Measurements from ENCODE around the gene FRMD5. TPM values are rescaled to one million over a fixed set of nuclear protein-coding genes. Genes with fewer than 3 reads are reported as not detected.

The FRMD5 gene
- polyA plus RNA-seq, 4 donors: 0.49 to 1.1 (median 0.81) TPM; not detected in 1

DNA sequence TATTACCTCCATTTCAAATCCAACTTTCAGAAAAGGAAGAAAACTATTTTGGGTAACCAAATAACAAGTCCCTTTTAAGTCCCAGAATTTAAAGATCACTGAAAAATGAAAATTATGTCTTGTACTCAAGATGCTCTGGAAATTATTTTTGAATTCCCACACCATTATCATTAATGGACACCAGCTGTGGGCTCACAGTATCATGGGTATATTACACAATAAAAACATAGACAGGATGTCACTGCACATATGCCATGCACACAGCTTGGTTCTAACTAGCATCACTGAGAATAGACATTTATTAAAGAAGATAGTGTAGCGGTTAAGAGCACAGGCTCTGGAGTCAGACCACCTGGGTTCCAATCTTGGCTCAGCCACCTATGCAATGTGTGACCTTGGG, 130.4 kb downstream of the FRMD5 start:
- 90 to 97% (median 97%) methylated on average over 1 of the region's 1 CpG for WGBS, 3 donors
- no peak for FAIRE-seq
- H3K4me3 ChIP-seq (ENCODE audit: low read depth in 1 of 3, low read length in 3 of 3): no peak overlapping the region
- no peak for DNase-seq
- no peaks in the 10 kb centered on the region for H3K27me3 ChIP-seq (ENCODE audit: control insufficient read depth in 3 of 3, insufficient read depth in 3 of 3, low read length in 3 of 3)
- H3K4me1 ChIP-seq (ENCODE audit: control insufficient read depth in 3 of 3, insufficient read depth in 2 of 3, low read depth in 1 of 3, low read length in 2 of 3): no peaks in the 10 kb centered on the region
- no peaks in the 10 kb centered on the region for H3K36me3 ChIP-seq (ENCODE audit: control insufficient read depth in 3 of 3, insufficient read depth in 2 of 3, low read depth in 1 of 3, low read length in 3 of 3)
- no peaks in the 10 kb centered on the region for H3K9me3 ChIP-seq (ENCODE audit: control insufficient read depth in 2 of 2, insufficient read depth in 1 of 2, low read depth in 1 of 2, low read length in 1 of 2)
- no peak overlapping the region for H3K27ac ChIP-seq (ENCODE audit: low read depth in 1 of 3, low read length in 2 of 3)

DNA sequence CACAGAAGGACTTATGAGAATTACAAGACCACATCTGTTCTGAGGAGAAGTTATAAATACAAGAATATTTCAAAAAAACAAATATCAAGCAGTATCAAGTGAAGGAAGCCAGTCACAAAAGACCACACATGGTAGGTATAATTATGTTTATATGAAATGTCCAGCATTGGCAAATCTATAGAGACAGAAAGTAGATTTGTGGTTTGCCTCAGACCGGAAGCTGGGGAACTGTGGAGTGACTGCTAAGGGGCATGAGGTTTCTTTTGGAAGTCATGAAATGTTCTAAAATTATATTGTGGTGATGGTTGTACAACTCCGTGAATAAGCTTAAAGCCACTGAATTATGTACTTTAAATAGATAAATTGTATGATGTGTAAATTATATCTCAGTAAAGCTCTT, 136.9 kb downstream of the FRMD5 start:
- FAIRE-seq: no peak
- Histone ChIP-seq H3K36me3 (ENCODE audit: control insufficient read depth in 3 of 3, insufficient read depth in 2 of 3, low read depth in 1 of 3, low read length in 3 of 3) (no peaks in the 10 kb centered on the region), H3K27ac (ENCODE audit: low read depth in 1 of 3, low read length in 2 of 3) (no peak overlapping the region), H3K27me3 (ENCODE audit: control insufficient read depth in 3 of 3, insufficient read depth in 3 of 3, low read length in 3 of 3) (no peaks in the 10 kb centered on the region), H3K9me3 (ENCODE audit: control insufficient read depth in 2 of 2, insufficient read depth in 1 of 2, low read depth in 1 of 2, low read length in 1 of 2) (no peaks in the 10 kb centered on the region), H3K4me3 (ENCODE audit: low read depth in 1 of 3, low read length in 3 of 3) (no peak overlapping the region), H3K4me1 (ENCODE audit: control insufficient read depth in 3 of 3, insufficient read depth in 2 of 3, low read depth in 1 of 3, low read length in 2 of 3) (no peaks in the 10 kb centered on the region)
- WGBS, 3 donors: 57 to 86% (median 72%) methylated on average over 2 of the region's 2 CpGs
- DNase-seq: no peak

DNA sequence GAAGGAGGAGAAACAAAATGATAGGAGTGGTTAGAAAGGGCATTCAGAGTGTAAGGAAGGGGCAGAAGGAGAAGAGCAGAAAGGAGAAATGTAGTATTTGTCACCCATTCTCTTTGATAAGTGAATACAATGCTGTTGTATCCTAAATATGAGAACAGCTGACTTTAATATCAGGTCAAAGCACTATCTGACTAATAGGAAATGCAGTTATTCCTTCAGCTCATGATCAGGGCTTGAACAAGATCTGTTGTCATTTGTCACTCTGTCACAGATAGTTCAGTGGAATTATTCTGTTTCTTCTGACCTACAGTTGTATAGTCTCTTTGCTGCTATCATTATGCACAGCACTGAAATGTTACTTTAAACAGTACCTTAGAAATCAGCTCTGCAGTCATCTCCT, 149.4 kb downstream of the FRMD5 start:
- no peak overlapping the region for H3K4me3 ChIP-seq (ENCODE audit: low read depth in 1 of 3, low read length in 3 of 3)
- H3K9me3 ChIP-seq (ENCODE audit: control insufficient read depth in 2 of 2, insufficient read depth in 1 of 2, low read depth in 1 of 2, low read length in 1 of 2): no peaks in the 10 kb centered on the region
- H3K27me3 ChIP-seq (ENCODE audit: control insufficient read depth in 3 of 3, insufficient read depth in 3 of 3, low read length in 3 of 3): no peaks in the 10 kb centered on the region
- H3K27ac ChIP-seq (ENCODE audit: low read depth in 1 of 3, low read length in 2 of 3): no peak overlapping the region
- FAIRE-seq (no peak), DNase-seq (no peak)
- H3K4me1 ChIP-seq (ENCODE audit: control insufficient read depth in 3 of 3, insufficient read depth in 2 of 3, low read depth in 1 of 3, low read length in 2 of 3): no peaks in the 10 kb centered on the region
- no peaks in the 10 kb centered on the region for H3K36me3 ChIP-seq (ENCODE audit: control insufficient read depth in 3 of 3, insufficient read depth in 2 of 3, low read depth in 1 of 3, low read length in 3 of 3)

DNA sequence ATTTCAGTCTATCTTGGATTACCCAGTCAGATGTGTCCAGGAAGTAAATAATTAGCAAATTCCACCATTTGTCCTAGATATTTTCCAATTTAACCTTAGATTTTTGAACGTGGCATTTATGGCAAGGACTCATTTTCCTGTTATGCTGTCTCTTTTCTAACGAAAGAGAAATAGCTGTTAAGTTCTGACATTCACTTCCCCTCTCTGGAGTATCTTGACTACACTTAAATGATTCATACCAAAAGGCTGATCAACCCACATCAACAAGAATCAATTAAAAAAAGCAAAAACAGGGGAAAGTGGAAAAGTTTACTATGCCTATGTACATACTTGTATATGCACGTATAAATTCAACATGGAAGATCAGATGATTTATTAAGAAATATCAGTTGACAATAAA, 149.9 kb downstream of the FRMD5 start:
- Histone ChIP-seq H3K4me1 (ENCODE audit: control insufficient read depth in 3 of 3, insufficient read depth in 2 of 3, low read depth in 1 of 3, low read length in 2 of 3) (no peaks in the 10 kb centered on the region), H3K36me3 (ENCODE audit: control insufficient read depth in 3 of 3, insufficient read depth in 2 of 3, low read depth in 1 of 3, low read length in 3 of 3) (no peaks in the 10 kb centered on the region), H3K4me3 (ENCODE audit: low read depth in 1 of 3, low read length in 3 of 3) (no peak overlapping the region), H3K27me3 (ENCODE audit: control insufficient read depth in 3 of 3, insufficient read depth in 3 of 3, low read length in 3 of 3) (no peaks in the 10 kb centered on the region), H3K9me3 (ENCODE audit: control insufficient read depth in 2 of 2, insufficient read depth in 1 of 2, low read depth in 1 of 2, low read length in 1 of 2) (no peaks in the 10 kb centered on the region), H3K27ac (ENCODE audit: low read depth in 1 of 3, low read length in 2 of 3) (no peak overlapping the region)
- 50 to 67% (median 57%) methylated on average over 3 of the region's 3 CpGs for WGBS, 3 donors
- no peak for FAIRE-seq
- DNase-seq: no peak

DNA sequence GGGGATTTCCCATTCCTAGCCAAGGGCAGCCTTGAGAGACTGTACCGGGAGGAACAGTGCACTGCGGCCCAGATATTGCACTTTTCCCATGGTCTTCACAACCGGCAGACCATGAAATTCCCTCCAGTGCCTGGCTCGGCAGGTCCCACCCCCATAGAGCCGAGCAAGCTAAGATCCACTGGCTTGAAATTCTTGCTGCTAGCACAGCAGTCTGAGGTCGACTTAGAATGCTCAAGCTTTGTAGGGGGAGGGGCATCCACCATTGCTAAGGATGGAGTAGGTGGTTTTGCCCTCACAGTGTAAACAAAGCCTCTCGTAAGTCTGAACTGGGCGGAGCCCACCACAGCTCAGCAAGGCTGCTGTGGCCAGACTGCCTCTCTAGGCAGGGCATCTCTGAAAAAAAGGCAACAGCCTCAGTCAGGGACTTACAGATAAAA, 156.3 kb downstream of the FRMD5 start:
- FAIRE-seq (no peak), DNase-seq (no peak)
- Histone ChIP-seq H3K36me3 (ENCODE audit: control insufficient read depth in 3 of 3, insufficient read depth in 2 of 3, low read depth in 1 of 3, low read length in 3 of 3) (no peaks in the 10 kb centered on the region), H3K4me1 (ENCODE audit: control insufficient read depth in 3 of 3, insufficient read depth in 2 of 3, low read depth in 1 of 3, low read length in 2 of 3) (no peaks in the 10 kb centered on the region), H3K27me3 (ENCODE audit: control insufficient read depth in 3 of 3, insufficient read depth in 3 of 3, low read length in 3 of 3) (no peaks in the 10 kb centered on the region), H3K4me3 (ENCODE audit: low read depth in 1 of 3, low read length in 3 of 3) (no peak overlapping the region), H3K9me3 (ENCODE audit: control insufficient read depth in 2 of 2, insufficient read depth in 1 of 2, low read depth in 1 of 2, low read length in 1 of 2) (peaks cover 0 to 5% of the 10 kb centered on the region in 2 donors), H3K27ac (ENCODE audit: low read depth in 1 of 3, low read length in 2 of 3) (no peak overlapping the region)
- WGBS, 3 donors: 45 to 66% (median 60%) methylated on average over 8 of the region's 8 CpGs

DNA sequence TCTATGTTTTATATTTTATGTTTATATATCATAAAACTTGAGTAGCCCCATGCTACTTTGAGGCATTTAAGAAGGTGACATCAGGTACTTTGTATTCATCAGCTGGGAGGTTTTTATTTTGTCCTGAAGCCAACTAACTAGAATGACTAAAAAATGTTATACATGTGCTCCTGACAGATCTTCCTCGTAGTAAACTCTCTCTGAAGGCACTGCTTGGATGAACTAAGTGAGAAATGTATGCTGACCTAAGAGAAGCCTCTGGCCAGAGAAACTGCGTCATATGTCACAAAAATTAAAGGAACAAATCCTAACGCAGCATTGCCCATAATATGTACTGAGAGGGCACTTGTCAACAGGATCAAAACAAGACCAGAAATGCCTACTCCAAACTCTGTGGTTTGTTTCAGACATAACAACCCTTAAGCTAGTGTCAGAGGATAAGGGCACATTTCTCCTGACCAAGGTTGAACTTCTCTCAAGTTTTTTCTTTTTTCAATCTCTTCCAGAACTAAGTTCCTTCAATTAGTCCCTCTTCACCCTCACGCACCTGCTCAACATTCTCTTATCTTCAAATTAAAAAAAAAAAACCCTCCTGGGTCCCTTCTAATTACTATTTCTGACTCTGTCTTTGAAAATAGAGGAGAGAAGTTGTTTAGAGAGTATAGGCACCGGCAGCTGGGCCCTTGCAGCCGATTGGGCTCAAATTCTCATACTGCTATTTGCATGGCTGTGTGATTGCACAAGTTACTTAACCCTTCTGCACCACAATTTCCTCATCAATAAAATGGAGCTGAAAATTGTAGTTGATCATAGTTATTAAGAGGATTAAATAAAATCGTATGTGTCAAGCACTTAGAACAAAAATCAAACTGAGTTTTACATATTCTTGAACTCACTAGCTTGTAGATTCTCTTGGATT, 159.0 kb downstream of the FRMD5 start:
- no peaks in the 10 kb centered on the region for H3K27me3 ChIP-seq (ENCODE audit: control insufficient read depth in 3 of 3, insufficient read depth in 3 of 3, low read length in 3 of 3)
- 62 to 74% (median 72%) methylated on average over 7 of the region's 7 CpGs for WGBS, 3 donors
- no peaks in the 10 kb centered on the region for H3K4me1 ChIP-seq (ENCODE audit: control insufficient read depth in 3 of 3, insufficient read depth in 2 of 3, low read depth in 1 of 3, low read length in 2 of 3)
- DNase-seq: no peak
- no peak for FAIRE-seq
- H3K27ac ChIP-seq (ENCODE audit: low read depth in 1 of 3, low read length in 2 of 3): no peak overlapping the region
- no peak overlapping the region for H3K4me3 ChIP-seq (ENCODE audit: low read depth in 1 of 3, low read length in 3 of 3)
- peaks cover 0 to 5% of the 10 kb centered on the region in 2 donors for H3K9me3 ChIP-seq (ENCODE audit: control insufficient read depth in 2 of 2, insufficient read depth in 1 of 2, low read depth in 1 of 2, low read length in 1 of 2)
- H3K36me3 ChIP-seq (ENCODE audit: control insufficient read depth in 3 of 3, insufficient read depth in 2 of 3, low read depth in 1 of 3, low read length in 3 of 3): no peaks in the 10 kb centered on the region

DNA sequence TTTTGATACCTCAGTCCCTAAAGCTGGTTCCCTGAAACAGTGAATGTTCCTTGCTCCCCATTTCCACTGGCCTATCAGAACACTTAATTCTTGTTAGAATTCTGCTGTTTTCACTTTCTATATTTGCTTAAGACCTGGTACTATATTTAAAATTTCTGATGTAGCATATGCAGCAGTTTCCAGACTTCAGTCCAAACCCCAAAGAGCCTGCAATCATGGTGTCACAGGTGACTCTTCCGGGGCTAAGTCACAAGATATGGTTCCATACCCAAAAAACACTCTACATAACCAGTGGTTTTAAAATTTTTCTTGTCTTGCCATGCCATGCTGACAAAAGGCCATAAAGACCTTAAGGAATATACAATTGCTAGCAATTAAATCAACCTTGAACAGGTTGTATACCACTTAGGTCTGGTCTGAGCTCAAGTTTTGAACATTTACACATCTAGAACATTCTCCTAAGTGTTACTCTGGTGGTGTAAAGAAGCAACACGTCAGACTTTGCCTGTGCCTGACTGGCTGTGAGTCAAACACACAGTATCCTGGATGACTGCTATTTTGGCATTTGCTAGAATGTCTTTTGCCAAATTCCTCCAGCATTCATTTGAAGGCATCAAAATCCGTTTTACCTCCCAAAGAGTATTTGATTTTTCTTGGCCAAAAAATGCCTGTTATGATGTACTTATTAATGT, 160.0 kb downstream of the FRMD5 start:
- Histone ChIP-seq H3K4me3 (ENCODE audit: low read depth in 1 of 3, low read length in 3 of 3) (no peak overlapping the region), H3K36me3 (ENCODE audit: control insufficient read depth in 3 of 3, insufficient read depth in 2 of 3, low read depth in 1 of 3, low read length in 3 of 3) (no peaks in the 10 kb centered on the region), H3K9me3 (ENCODE audit: control insufficient read depth in 2 of 2, insufficient read depth in 1 of 2, low read depth in 1 of 2, low read length in 1 of 2) (peaks cover 0 to 5% of the 10 kb centered on the region in 2 donors), H3K4me1 (ENCODE audit: control insufficient read depth in 3 of 3, insufficient read depth in 2 of 3, low read depth in 1 of 3, low read length in 2 of 3) (no peaks in the 10 kb centered on the region), H3K27me3 (ENCODE audit: control insufficient read depth in 3 of 3, insufficient read depth in 3 of 3, low read length in 3 of 3) (no peaks in the 10 kb centered on the region), H3K27ac (ENCODE audit: low read depth in 1 of 3, low read length in 2 of 3) (no peak overlapping the region)
- no peak for DNase-seq
- WGBS, 3 donors: 58 to 70% (median 70%) methylated on average over 3 of the region's 3 CpGs
- FAIRE-seq: no peak

DNA sequence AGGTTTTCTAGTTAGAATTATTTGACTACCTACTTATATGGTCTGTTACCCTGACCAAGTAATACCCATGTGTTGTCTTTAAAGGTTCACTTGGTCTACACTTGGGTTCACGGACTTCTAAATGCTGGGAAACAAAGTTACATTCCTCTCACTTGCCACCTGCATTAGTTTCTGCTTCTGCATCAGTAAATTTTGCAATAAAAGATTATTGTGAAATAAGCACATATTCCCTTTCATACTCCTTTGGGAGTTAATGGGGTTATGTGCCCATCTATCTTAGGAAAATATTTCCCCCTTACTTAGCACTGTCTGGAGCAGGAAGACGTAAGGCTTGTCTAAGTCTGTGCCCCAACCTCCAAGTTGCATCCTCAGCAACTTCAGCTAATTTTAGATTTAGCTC, 160.7 kb downstream of the FRMD5 start:
- DNase-seq: no peak

More for the DNA sequence above, 160.7 kb downstream of the FRMD5 start:
- H3K4me3 ChIP-seq (ENCODE audit: low read depth in 1 of 3, low read length in 3 of 3): no peak overlapping the region
- no peak overlapping the region for H3K27ac ChIP-seq (ENCODE audit: low read depth in 1 of 3, low read length in 2 of 3)
- no peak for FAIRE-seq
- no peaks in the 10 kb centered on the region for H3K4me1 ChIP-seq (ENCODE audit: control insufficient read depth in 3 of 3, insufficient read depth in 2 of 3, low read depth in 1 of 3, low read length in 2 of 3)
- WGBS, 3 donors: 78 to 92% (median 85%) methylated on average over 2 of the region's 2 CpGs
- peaks cover 0 to 5% of the 10 kb centered on the region in 2 donors for H3K9me3 ChIP-seq (ENCODE audit: control insufficient read depth in 2 of 2, insufficient read depth in 1 of 2, low read depth in 1 of 2, low read length in 1 of 2)
- no peaks in the 10 kb centered on the region for H3K36me3 ChIP-seq (ENCODE audit: control insufficient read depth in 3 of 3, insufficient read depth in 2 of 3, low read depth in 1 of 3, low read length in 3 of 3)
- no peaks in the 10 kb centered on the region for H3K27me3 ChIP-seq (ENCODE audit: control insufficient read depth in 3 of 3, insufficient read depth in 3 of 3, low read length in 3 of 3)

Data from small intestine (tissue), 7 donors.